Activated CD4-positive, alpha-beta T cell treated with anti-CD3 and anti-CD28 coated beads for 36 hours (primary cell): Measurements from ENCODE around the gene ENGASE. TPM values are rescaled to one million over a fixed set of nuclear protein-coding genes. Genes with fewer than 3 reads are reported as not detected.

Experiments used
- ATAC-seq: fragments of 200-7000 bp; cut with Tn5 transposase; one replicate; pipeline ENCODE4 v1.10.0; 2021; ENCODE audit warnings: mild to moderate bottlenecking, moderate library complexity
- CTCF ChIA-PET: fragments of 350-600 bp; sonication (Branson Sonifier 250); formaldehyde crosslinking; loops from one replicate; lab custom pipeline; 2021; ENCODE audit warnings: antibody characterized with exemption; lab: Charles Lee
- POLR2A ChIA-PET: fragments of 350-600 bp; sonication (Branson Sonifier 250); formaldehyde crosslinking; loops from one replicate; lab custom pipeline; 2021; ENCODE audit warnings: antibody characterized with exemption, inconsistent platforms; lab: Charles Lee
- DNase-seq: peaks from one replicate; pipeline ENCODE4 v3.0.0-alpha.2; 2020
- H3K27ac Mint-ChIP-seq: one replicate; pipeline ENCODE4 v1.8.0; 2021; ENCODE audit warnings: mixed read lengths
- H3K27me3 Mint-ChIP-seq: one replicate; pipeline ENCODE4 v1.8.0; 2021; ENCODE audit warnings: mixed read lengths
- H3K36me3 Mint-ChIP-seq: one replicate; pipeline ENCODE4 v1.8.0; 2021; ENCODE audit warnings: low read depth, mixed read lengths
- H3K4me1 Mint-ChIP-seq: one replicate; pipeline ENCODE4 v1.8.0; 2021; ENCODE audit warnings: mixed read lengths
- H3K4me3 Mint-ChIP-seq: one replicate; pipeline ENCODE4 v1.8.0; 2021; ENCODE audit warnings: mild to moderate bottlenecking, moderate library complexity, mixed read lengths
- H3K9me3 Mint-ChIP-seq: one replicate; pipeline ENCODE4 v1.8.0; 2021; ENCODE audit warnings: low read depth, mixed read lengths
- intact Hi-C, 2 experiments: fragments of 100-400 bp; cut with DNase I in 1 of 2; cut with micrococcal nuclease in 1 of 2; formaldehyde crosslinking; loops; one replicate each; pipeline versions ENCODE4 v1.14.2 to v1.15.1; 2022 to 2024; cut with DNase I, micrococcal nuclease
- total RNA-seq, 2 experiments: library from RNA; stranded (reverse); gene quantifications; one replicate each; pipeline ENCODE4 v1.2.3, GENCODE V29; 2021

Gene ENGASE
- total RNA-seq, 2 experiments from 2014 or later = 17.3 to 23.7 TPM

DNA sequence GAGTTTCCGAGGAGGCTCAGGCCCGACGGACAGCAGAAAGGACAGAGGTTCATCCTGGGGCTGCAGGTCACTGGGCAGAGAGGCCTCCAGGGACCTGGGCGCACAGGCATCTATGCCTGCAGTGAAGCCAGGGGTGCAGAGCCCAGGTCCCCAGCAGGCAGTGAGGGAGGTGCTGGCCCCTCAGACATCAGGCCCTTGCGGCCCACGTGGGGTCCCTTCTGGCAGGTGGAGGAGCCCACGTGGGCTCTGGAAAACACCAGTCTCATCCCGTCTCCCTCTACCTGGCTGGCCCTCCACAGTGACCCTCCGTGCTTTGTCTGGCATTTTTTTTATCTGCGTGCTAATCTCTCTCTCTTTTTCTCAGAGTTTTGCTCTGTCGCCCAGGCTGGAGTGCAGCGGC, 36.5 kb downstream of the ENGASE start:
- Mint-ChIP-seq H3K9me3 (no peaks in the 10 kb centered on the region), H3K4me1 (no peaks in the 10 kb centered on the region), H3K27ac (no peak overlapping the region), H3K4me3 (no peak overlapping the region), H3K27me3 (no peaks in the 10 kb centered on the region), H3K36me3 (no peaks in the 10 kb centered on the region)
- intact Hi-C loops = no loop called here
- ChIA-PET POLR2A (no interaction called here), CTCF (no interaction called here)
- DNase-seq = no peak
- no peak for ATAC-seq

DNA sequence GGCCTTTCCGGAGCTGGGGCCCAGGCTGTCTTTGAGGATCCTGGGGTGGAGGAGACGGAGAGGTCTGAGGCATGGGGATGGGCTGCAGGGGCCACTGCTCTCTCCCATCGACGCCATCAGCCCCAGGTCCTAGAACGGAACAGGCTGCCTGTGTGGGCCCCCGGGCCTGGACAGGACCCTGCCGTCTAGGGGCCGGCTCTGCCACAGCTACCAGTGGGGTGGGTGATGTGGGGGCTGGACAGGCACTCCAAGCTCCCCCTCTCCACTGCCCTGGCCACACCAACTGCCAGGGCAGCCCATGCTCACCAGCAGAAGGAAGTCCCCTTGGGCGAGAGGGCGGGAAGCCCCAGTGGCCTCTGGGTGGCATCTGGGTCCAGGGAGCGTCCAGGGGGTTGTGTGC, 37.8 kb downstream of the ENGASE start:
- POLR2A ChIA-PET = no interaction called here
- no peak overlapping the region for H3K4me3 Mint-ChIP-seq
- H3K4me1 Mint-ChIP-seq = no peaks in the 10 kb centered on the region

DNA sequence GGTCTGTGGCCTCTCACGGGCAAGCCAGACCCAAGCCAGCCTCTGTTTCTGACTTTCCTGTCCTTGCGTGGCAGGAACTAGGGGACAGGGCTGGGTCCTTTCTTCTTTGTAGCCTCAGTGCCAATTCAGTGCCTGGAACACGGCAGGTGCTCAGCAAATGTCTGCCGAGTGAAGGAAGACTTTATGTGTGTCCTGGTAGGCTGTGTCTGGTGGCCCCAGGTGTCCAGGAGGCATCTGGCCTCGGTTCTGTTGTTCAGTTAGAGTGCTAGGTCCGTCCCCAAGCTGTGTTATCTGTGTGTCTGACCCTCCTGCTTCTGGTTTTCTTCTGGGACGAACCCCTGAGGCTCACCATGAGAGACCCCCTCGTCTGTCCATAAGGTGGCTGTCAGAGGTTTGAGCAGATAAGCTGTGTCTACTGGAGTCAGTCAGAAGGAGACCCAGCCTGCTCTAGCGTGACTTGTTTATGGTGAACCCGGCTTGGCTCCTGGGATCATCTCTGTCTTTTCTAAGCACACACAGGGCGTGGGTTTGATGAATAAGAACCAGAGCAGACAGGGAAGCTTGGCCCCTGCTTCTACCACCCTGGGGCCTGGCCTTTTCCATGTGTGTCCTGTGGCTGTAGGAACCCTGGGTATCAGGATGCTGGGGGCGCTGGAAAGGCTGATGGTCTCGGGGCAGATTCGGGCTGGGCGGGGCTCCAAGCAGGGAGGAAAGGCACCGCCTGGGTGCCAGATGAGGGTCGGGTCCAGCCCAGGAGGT, 39.3 kb downstream of the ENGASE start:
- no peak overlapping the region for H3K4me3 Mint-ChIP-seq
- no peaks in the 10 kb centered on the region for H3K4me1 Mint-ChIP-seq
- H3K9me3 Mint-ChIP-seq = no peaks in the 10 kb centered on the region
- DNase-seq (no peak), ATAC-seq (no peak)
- no peak overlapping the region for H3K27ac Mint-ChIP-seq
- ChIA-PET CTCF (interaction anchor here (0.6 kb wide), 1 partner anchor 75 kb away, joined by 3 read pairs; no protein-coding TSS in a partner anchor), POLR2A (no interaction called here)
- H3K36me3 Mint-ChIP-seq = no peaks in the 10 kb centered on the region
- intact Hi-C loops = no loop called here
- no peaks in the 10 kb centered on the region for H3K27me3 Mint-ChIP-seq

More for the DNA sequence above, 37.8 kb downstream of the ENGASE start:
- H3K36me3 Mint-ChIP-seq = no peaks in the 10 kb centered on the region
- no peaks in the 10 kb centered on the region for H3K27me3 Mint-ChIP-seq
- no peak for ATAC-seq
- H3K27ac Mint-ChIP-seq = no peak overlapping the region
- no peak for DNase-seq
- intact Hi-C loops = no loop called here
- CTCF ChIA-PET = interaction anchor here (0.6 kb wide), 1 partner anchor 114 kb away, joined by 3 read pairs; no protein-coding TSS in a partner anchor
- H3K9me3 Mint-ChIP-seq = no peaks in the 10 kb centered on the region

DNA sequence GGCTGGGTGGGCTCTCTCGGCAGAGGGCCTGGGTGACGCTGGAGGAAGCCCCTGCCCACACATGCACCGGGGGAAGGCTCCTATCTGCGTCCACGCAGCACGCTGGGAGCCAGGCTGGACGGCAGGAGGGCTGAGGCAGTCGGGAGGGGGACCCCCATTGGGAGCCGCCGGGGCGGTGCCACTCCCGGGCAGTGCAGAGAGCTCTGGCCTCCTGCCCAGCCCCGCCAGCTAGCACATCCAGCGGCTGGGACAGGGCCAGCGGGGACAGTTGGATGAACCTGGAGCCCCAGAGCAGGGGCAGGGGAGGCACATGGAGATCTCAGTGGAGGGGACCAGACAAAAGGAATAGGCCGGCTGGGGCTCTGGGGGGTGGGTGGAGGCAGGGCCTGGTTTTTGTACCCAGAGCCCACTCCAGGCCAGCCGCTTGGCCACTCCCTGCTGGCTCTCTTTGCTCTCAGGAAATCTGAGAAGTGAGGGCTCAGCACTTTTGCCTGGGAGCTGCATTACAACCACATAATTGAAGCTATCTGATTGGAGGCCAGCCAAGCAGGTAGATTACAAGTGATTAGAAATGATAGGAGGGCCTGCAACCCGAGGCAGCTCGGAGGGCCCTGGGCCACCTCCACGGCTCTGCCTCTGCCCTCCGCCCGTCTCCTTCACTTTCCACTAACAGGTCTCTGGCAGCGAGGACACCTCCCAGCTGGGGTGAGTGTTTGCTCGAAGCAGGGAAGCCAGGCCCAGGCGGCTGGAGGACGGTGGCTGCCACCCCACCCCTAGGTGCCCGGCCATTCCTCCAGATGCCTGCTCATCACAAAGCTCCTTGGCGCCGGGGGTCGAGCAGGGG, 40.1 kb downstream of the ENGASE start:
- DNase-seq = no peak
- Mint-ChIP-seq H3K27me3 (no peaks in the 10 kb centered on the region), H3K4me3 (no peak overlapping the region), H3K36me3 (no peaks in the 10 kb centered on the region), H3K27ac (no peak overlapping the region), H3K4me1 (no peaks in the 10 kb centered on the region), H3K9me3 (no peaks in the 10 kb centered on the region)
- CTCF ChIA-PET = interaction anchor here (0.6 kb wide), 1 partner anchor 74 kb away, joined by 3 read pairs; no protein-coding TSS in a partner anchor
- intact Hi-C loops = no loop called here
- ATAC-seq = no peak
- POLR2A ChIA-PET = no interaction called here

DNA sequence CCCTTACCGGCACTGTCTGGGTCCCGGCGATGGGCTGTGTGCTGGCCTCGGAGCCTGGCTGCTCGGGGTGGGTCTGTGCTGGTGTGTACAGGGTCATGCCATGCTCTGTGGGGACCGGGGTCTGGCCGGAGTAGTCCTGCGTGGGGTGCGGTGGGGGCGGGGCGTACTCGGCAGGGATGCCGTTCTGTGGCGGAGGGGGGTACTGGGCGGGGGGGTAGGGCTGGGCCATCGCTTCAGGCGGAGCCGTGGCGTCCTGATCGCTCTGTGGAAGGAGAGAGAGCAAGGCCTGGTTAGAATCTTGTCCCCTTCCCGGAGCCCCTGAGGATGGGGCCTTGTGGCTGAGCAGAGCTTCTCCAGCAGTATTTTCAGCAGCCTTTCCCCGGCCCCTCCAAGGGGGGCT, 40.9 kb downstream of the ENGASE start:
- Mint-ChIP-seq H3K4me1 (no peaks in the 10 kb centered on the region), H3K4me3 (no peak overlapping the region), H3K27ac (no peak overlapping the region), H3K27me3 (no peaks in the 10 kb centered on the region), H3K36me3 (no peaks in the 10 kb centered on the region), H3K9me3 (no peaks in the 10 kb centered on the region)
- ChIA-PET CTCF (no interaction called here), POLR2A (no interaction called here)
- no peak for DNase-seq
- no peak for ATAC-seq
- intact Hi-C loops = no loop called here

DNA sequence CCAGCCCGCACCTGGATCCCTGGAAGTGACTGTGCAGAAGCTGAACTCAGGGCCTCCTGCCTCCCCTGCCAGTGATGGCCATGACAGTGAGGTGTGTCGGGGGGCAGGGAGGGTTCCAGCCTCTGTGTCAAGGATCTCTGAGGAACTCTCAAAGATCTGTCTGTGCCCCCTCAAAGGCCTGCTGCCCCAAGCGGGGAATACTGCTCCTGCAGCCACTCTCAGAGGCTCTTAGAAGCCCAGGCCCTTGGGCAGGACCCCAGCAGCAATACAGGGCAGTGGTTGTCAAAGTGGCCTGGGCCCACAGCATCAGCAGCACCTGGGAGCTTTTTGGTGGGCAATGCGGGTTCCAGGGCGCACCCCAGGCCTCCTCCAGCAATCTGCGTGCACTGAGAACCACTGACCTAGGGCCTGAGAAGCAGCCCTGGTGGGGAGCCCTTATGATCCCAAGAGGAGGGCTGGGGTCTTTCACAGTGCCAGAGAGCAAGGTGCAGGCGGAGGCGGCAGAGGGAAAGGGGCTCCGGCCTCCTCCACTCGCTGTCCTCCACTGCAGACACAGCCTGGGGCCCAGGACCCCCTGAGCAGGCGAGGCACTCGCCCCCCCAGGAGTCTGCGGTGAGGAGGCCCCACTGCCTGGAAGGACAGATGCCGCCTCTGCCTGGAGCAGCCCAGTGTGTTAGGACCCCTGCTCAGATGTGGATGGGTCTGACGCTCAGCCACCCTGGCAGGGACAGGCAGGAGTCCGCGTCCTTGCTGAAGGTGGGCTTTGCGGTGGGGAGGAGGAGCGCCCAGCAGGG, 42.1 kb downstream of the ENGASE start:
- no peaks in the 10 kb centered on the region for H3K4me1 Mint-ChIP-seq
- H3K36me3 Mint-ChIP-seq = no peaks in the 10 kb centered on the region
- CTCF ChIA-PET = no interaction called here
- no peak overlapping the region for H3K27ac Mint-ChIP-seq
- DNase-seq (no peak), ATAC-seq (no peak)
- no peak overlapping the region for H3K4me3 Mint-ChIP-seq
- no peaks in the 10 kb centered on the region for H3K9me3 Mint-ChIP-seq
- POLR2A ChIA-PET = no interaction called here
- intact Hi-C loops = no loop called here
- no peaks in the 10 kb centered on the region for H3K27me3 Mint-ChIP-seq

DNA sequence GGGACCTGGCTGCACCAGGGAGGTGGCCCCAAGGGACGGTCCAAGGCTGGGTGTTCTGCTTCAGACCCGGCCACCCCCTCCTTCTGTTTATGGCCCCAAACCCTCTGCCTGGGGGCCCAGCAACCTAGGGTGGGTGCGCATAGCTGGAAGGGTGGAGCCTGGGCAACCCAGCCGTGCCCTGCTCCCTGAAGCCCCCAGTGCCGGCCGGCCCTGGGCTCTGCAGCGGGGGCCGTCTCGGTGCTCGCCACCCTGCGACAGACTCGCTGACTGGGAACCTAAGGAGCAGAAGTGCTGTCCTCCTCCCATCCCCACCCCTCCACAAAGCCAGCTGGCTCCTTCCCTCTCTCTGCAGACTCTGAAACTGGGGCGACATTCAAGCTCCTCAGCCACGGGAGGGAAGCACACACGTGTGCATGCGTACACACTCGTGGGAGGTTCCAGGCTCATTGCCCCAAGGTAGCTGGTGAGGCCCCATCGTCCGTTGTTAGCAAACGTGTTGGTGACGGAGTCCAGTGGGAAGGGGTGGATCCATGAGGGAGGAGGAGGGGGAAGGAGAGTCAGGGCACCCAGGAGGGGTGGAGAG, 43.4 kb downstream of the ENGASE start:
- ATAC-seq (no peak), DNase-seq (no peak)
- Mint-ChIP-seq H3K27me3 (no peaks in the 10 kb centered on the region), H3K4me3 (no peak overlapping the region), H3K27ac (no peak overlapping the region), H3K9me3 (no peaks in the 10 kb centered on the region), H3K36me3 (no peaks in the 10 kb centered on the region), H3K4me1 (no peaks in the 10 kb centered on the region)
- POLR2A ChIA-PET = no interaction called here
- intact Hi-C loops = no loop called here
- CTCF ChIA-PET = interaction anchor here (0.6 kb wide), 1 partner anchor 780 kb away, joined by 3 read pairs; no protein-coding TSS in a partner anchor

DNA sequence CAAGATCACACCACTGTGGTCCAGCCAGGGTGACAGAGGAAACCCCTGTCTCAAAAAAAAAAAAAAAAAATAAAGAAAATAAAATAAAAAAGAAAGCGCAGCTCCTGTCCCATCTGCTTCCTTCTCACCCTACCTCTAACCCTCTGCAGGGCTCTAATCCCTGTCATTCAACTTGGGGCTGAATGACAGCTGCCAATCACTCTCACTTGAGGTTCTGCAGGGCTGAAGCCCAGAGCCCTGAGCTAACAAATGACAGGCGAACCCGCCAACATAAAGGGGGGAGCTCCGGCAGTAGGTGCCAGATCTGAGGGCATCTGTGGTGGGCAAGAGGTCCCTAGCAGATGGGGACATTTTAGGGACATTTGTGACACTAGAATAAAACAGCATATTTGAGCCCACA, 44.3 kb downstream of the ENGASE start:
- POLR2A ChIA-PET = no interaction called here
- Mint-ChIP-seq H3K4me3 (no peak overlapping the region), H3K36me3 (no peaks in the 10 kb centered on the region), H3K27ac (no peak overlapping the region), H3K4me1 (no peaks in the 10 kb centered on the region), H3K9me3 (no peaks in the 10 kb centered on the region), H3K27me3 (no peaks in the 10 kb centered on the region)
- DNase-seq = no peak
- intact Hi-C loops = no loop called here
- ATAC-seq = no peak
- CTCF ChIA-PET = interaction anchor here (0.5 kb wide), 1 partner anchor 1069 kb away, joined by 4 read pairs; no protein-coding TSS in a partner anchor

DNA sequence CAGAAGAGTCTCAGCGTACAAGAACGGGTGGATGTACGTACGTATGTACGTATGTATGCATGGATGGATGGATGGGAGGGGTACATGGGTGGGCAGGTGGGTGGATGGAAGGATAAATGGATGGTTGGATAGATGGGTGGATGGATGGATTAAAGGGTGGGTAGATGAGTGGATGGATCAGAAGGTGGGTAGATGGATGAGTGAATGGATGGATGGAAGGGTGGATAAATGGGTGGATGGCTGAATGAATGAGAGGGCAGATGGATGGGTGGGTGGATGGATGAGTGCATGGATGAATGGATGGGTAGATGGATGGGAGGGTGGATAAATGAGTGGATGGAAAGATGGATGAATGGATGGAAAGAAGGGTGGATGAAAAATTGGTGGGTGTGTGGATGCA, 45.6 kb downstream of the ENGASE start:
- H3K27me3 Mint-ChIP-seq = no peaks in the 10 kb centered on the region
- ChIA-PET POLR2A (no interaction called here), CTCF (no interaction called here)
- H3K36me3 Mint-ChIP-seq = no peaks in the 10 kb centered on the region
- H3K4me1 Mint-ChIP-seq = no peaks in the 10 kb centered on the region
- no peaks in the 10 kb centered on the region for H3K9me3 Mint-ChIP-seq
- no peak overlapping the region for H3K4me3 Mint-ChIP-seq
- intact Hi-C loops = no loop called here
- H3K27ac Mint-ChIP-seq = no peak overlapping the region
- no peak for ATAC-seq
- DNase-seq = no peak

DNA sequence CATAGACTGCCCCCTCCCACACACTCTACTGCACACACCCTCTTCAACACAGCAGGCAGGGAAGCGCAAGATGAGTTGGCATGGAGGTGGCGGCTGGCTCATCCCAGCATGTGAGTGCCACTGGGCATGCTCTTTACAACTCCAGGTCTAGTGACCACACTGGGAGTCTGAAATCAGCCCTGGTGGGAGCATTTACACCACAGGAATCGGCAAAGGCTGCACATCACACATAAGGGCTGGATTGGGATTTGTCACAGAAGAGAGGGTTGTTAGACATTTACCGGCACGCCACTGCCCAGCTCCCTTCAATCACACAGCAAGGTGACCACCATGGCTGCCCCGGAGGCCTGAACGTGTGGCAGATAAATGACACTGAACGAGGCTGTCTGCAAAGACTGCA, 49.4 kb downstream of the ENGASE start:
- Mint-ChIP-seq H3K27me3 (peaks cover 3% of the 10 kb centered on the region), H3K9me3 (no peaks in the 10 kb centered on the region), H3K27ac (no peak overlapping the region), H3K36me3 (no peaks in the 10 kb centered on the region), H3K4me3 (no peak overlapping the region), H3K4me1 (no peaks in the 10 kb centered on the region)
- intact Hi-C loops = no loop called here
- ATAC-seq (no peak), DNase-seq (no peak)
- ChIA-PET CTCF (no interaction called here), POLR2A (no interaction called here)

DNA sequence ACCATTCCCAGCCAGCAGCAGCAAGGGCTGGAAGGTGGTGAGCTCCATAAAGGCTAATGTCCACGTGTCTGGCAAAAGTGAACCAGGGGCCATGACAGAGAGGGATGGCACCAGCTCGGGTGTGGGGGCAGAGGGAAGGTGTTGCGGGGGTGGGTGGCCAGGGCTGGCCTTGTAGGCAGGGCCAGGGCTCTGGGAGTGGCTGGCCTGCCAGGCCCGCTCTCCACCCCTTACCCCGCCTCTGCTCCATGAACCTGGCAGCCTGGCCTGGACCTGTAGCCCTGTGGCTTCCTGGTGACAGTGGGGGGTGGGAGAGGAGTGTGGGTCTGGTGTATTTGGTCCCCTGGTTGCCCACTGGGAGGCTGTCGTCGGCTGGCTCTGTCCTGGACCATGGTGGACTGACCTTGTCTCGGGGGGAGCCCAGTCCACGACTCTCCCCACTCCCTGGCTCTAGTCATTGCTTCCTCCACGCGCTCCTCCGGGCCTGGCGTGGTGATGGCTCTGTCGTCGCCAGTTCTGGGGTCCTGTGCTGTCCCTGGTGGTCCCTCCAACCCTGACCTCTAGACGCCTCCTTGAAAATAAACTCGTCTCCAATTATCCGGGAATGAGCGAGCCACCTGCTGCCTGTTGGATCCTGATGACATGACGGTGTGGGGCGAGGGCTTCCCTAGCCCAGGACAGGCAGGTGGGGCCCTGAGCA, 50.0 kb downstream of the ENGASE start:
- ATAC-seq (no peak), DNase-seq (no peak)
- POLR2A ChIA-PET = no interaction called here
- intact Hi-C loops = no loop called here
- no peaks in the 10 kb centered on the region for H3K4me1 Mint-ChIP-seq
- CTCF ChIA-PET = no interaction called here
- no peak overlapping the region for H3K27ac Mint-ChIP-seq
- no peaks in the 10 kb centered on the region for H3K36me3 Mint-ChIP-seq
- H3K9me3 Mint-ChIP-seq = no peaks in the 10 kb centered on the region
- no peak overlapping the region for H3K4me3 Mint-ChIP-seq
- H3K27me3 Mint-ChIP-seq = peaks cover 3% of the 10 kb centered on the region
